Stimulated activated naive CD4-positive, alpha-beta T cell (primary cell): ENCODE measurements around the gene UGT1A3.

ENCODE experiments used
- DNase-seq, 6 experiments: peaks; one replicate each; lab custom pipeline; 2025; lab: John Stamatoyannopoulos, UW

Gene UGT1A3

GRCh38 chr2:233796254-233796653 lies 67.4 kb downstream of the UGT1A3 start:
- DNase-seq: no peak

GRCh38 chr2:233798335-233799086 lies 69.7 kb downstream of the UGT1A3 start:
- DNase-seq: no peak

- no peak for DNase-seq
These were observed 70.3 kb downstream of the UGT1A3 start for GRCh38 chr2:233799087-233799665.

- no peak for DNase-seq
These were observed 70.9 kb downstream of the UGT1A3 start for GRCh38 chr2:233799716-233800115.

- DNase-seq: no peak
These were observed 71.4 kb downstream of the UGT1A3 start for GRCh38 chr2:233800208-233800607.

- no peak for DNase-seq
These were observed 72.7 kb downstream of the UGT1A3 start for GRCh38 chr2:233801357-233802131.

- no peak for DNase-seq
These were observed 73.4 kb downstream of the UGT1A3 start for GRCh38 chr2:233802132-233802815.

GRCh38 chr2:233803292-233803911 lies 74.6 kb downstream of the UGT1A3 start:
- no peak for DNase-seq

- no peak for DNase-seq
These were observed 75.2 kb downstream of the UGT1A3 start for GRCh38 chr2:233803994-233804393.

GRCh38 chr2:233807215-233807865 lies 78.5 kb downstream of the UGT1A3 start:
- no peak for DNase-seq

- DNase-seq: no peak
These were observed 79.4 kb downstream of the UGT1A3 start for GRCh38 chr2:233807966-233808935.

GRCh38 chr2:233810385-233810784 lies 81.5 kb downstream of the UGT1A3 start:
- no peak for DNase-seq

GRCh38 chr2:233811087-233811486 lies 82.2 kb downstream of the UGT1A3 start:
- no peak for DNase-seq

GRCh38 chr2:233811732-233812131 lies 82.9 kb downstream of the UGT1A3 start:
- no peak for DNase-seq

GRCh38 chr2:233813236-233814055 lies 84.6 kb downstream of the UGT1A3 start:
- DNase-seq: no peak

- DNase-seq: no peak
These were observed 85.4 kb downstream of the UGT1A3 start for GRCh38 chr2:233814056-233814835.

- no peak for DNase-seq
These were observed 87.0 kb downstream of the UGT1A3 start for GRCh38 chr2:233815861-233816260.

- no peak for DNase-seq
These were observed 87.5 kb downstream of the UGT1A3 start for GRCh38 chr2:233816334-233816733.

- DNase-seq: no peak
These were observed 87.9 kb downstream of the UGT1A3 start for GRCh38 chr2:233816771-233817170.
